Measurements from ENCODE around the gene SNRPD1.

DNA sequence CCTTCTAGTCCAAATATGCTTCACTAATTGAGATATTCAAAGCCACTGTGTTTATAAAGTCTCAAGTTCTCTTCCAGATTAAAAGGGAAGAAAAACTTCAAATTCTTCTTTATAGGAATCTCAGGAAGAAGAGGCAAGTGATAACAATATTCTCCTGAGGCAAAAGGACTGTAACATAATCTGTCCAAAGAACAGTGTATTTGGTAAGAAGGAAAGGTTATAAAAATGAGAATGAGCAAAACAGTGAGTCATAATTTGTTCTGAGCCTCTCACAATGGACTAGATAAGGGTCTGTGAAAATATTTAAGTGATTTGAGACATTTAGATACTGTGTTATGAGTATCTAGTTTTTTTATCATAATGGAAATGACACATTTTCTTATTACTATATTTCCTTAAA is 44.3 kb downstream of the SNRPD1 start:
- TF ChIP-seq GLIS2 (tag by site-specific recombination; IDR thresholded peaks at IDR 0.05) (no peak), ZNF660 (tag by site-specific recombination; IDR thresholded peaks at IDR 0.05) (no peak), ZNF202 (tag by site-specific recombination; IDR thresholded peaks at IDR 0.05; ENCODE audit: borderline replicate concordance) (no peak), ZNF157 (tag by site-specific recombination; IDR thresholded peaks at IDR 0.05) (no peak), GLI4 (tag by site-specific recombination; IDR thresholded peaks at IDR 0.05) (no peak), ZNF138 (tag by site-specific recombination; IDR thresholded peaks at IDR 0.05; ENCODE audit: borderline replicate concordance) (no peak), ZNF404 (tag by site-specific recombination; IDR thresholded peaks at IDR 0.05) (no peak), ZNF624 (tag by site-specific recombination; IDR thresholded peaks at IDR 0.05) (no peak)
- TF ChIP-seq, protein P1, sequence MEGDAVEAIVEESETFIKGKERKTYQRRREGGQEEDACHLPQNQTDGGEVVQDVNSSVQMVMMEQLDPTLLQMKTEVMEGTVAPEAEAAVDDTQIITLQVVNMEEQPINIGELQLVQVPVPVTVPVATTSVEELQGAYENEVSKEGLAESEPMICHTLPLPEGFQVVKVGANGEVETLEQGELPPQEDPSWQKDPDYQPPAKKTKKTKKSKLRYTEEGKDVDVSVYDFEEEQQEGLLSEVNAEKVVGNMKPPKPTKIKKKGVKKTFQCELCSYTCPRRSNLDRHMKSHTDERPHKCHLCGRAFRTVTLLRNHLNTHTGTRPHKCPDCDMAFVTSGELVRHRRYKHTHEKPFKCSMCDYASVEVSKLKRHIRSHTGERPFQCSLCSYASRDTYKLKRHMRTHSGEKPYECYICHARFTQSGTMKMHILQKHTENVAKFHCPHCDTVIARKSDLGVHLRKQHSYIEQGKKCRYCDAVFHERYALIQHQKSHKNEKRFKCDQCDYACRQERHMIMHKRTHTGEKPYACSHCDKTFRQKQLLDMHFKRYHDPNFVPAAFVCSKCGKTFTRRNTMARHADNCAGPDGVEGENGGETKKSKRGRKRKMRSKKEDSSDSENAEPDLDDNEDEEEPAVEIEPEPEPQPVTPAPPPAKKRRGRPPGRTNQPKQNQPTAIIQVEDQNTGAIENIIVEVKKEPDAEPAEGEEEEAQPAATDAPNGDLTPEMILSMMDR (tag by site-specific recombination; IDR thresholded peaks at IDR 0.05) = no peak
- TF ChIP-seq, protein P2, sequence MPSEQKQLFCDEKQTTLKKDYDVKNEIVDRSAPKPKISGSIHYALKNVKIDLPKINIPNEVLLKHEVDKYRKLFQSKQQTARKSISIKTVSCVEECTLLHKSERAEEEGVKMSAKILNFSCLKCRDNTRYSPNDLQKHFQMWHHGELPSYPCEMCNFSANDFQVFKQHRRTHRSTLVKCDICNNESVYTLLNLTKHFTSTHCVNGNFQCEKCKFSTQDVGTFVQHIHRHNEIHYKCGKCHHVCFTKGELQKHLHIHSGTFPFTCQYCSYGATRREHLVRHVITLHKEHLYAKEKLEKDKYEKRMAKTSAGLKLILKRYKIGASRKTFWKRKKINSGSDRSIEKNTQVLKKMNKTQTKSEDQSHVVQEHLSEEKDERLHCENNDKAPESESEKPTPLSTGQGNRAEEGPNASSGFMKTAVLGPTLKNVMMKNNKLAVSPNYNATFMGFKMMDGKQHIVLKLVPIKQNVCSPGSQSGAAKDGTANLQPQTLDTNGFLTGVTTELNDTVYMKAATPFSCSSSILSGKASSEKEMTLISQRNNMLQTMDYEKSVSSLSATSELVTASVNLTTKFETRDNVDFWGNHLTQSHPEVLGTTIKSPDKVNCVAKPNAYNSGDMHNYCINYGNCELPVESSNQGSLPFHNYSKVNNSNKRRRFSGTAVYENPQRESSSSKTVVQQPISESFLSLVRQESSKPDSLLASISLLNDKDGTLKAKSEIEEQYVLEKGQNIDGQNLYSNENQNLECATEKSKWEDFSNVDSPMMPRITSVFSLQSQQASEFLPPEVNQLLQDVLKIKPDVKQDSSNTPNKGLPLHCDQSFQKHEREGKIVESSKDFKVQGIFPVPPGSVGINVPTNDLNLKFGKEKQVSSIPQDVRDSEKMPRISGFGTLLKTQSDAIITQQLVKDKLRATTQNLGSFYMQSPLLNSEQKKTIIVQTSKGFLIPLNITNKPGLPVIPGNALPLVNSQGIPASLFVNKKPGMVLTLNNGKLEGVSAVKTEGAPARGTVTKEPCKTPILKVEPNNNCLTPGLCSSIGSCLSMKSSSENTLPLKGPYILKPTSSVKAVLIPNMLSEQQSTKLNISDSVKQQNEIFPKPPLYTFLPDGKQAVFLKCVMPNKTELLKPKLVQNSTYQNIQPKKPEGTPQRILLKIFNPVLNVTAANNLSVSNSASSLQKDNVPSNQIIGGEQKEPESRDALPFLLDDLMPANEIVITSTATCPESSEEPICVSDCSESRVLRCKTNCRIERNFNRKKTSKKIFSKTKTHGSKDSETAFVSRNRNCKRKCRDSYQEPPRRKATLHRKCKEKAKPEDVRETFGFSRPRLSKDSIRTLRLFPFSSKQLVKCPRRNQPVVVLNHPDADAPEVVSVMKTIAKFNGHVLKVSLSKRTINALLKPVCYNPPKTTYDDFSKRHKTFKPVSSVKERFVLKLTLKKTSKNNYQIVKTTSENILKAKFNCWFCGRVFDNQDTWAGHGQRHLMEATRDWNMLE (tag by site-specific recombination; conservative IDR thresholded peaks at IDR 0.05; ENCODE audit: low read depth) = no peak
- TF ChIP-seq, protein P3, sequence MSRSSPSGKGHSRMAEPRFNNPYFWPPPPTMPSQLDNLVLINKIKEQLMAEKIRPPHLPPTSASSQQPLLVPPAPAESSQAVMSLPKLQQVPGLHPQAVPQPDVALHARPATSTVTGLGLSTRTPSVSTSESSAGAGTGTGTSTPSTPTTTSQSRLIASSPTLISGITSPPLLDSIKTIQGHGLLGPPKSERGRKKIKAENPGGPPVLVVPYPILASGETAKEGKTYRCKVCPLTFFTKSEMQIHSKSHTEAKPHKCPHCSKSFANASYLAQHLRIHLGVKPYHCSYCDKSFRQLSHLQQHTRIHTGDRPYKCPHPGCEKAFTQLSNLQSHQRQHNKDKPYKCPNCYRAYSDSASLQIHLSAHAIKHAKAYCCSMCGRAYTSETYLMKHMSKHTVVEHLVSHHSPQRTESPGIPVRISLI (tag by site-specific recombination; IDR thresholded peaks at IDR 0.05) = no peak
- TF ChIP-seq, protein P4, sequence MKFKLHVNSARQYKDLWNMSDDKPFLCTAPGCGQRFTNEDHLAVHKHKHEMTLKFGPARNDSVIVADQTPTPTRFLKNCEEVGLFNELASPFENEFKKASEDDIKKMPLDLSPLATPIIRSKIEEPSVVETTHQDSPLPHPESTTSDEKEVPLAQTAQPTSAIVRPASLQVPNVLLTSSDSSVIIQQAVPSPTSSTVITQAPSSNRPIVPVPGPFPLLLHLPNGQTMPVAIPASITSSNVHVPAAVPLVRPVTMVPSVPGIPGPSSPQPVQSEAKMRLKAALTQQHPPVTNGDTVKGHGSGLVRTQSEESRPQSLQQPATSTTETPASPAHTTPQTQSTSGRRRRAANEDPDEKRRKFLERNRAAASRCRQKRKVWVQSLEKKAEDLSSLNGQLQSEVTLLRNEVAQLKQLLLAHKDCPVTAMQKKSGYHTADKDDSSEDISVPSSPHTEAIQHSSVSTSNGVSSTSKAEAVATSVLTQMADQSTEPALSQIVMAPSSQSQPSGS (tag by site-specific recombination; IDR thresholded peaks at IDR 0.05; ENCODE audit: low read depth) = no peak
- TF ChIP-seq, protein P5, sequence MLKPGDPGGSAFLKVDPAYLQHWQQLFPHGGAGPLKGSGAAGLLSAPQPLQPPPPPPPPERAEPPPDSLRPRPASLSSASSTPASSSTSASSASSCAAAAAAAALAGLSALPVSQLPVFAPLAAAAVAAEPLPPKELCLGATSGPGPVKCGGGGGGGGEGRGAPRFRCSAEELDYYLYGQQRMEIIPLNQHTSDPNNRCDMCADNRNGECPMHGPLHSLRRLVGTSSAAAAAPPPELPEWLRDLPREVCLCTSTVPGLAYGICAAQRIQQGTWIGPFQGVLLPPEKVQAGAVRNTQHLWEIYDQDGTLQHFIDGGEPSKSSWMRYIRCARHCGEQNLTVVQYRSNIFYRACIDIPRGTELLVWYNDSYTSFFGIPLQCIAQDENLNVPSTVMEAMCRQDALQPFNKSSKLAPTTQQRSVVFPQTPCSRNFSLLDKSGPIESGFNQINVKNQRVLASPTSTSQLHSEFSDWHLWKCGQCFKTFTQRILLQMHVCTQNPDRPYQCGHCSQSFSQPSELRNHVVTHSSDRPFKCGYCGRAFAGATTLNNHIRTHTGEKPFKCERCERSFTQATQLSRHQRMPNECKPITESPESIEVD (tag by site-specific recombination; IDR thresholded peaks at IDR 0.05) = peak; percentile 91
